Measurements from ENCODE around the gene CD7.

Gene CD7

DNA sequence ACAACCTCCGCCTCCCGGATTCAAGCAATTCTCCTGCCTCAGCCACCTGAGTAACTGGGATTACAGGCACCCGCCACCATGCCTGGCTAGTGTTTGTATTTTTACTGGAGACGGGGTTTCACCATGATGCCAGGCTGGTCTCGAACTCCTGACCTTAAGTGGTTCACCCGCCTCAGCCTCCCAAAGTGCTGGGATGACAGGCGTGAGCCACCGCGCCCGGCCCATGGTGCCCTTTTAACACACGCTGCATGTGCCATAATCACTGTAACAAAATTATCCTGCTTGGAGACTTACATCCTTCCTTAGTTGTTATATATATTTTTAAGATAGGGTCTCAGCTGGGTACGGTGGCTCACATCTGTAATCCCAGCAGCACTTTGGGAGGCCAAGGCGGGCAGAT lies 5.4 kb downstream of the CD7 start:
- POLR2A ChIA-PET, result no interaction called here

GRCh38 chr17:82310877-82311276 lies 6.5 kb downstream of the CD7 start:
- Histone ChIP-seq H3K4me1 (ENCODE audit: control insufficient read depth, insufficient read depth, low read length) (no peaks in the 10 kb centered on the region), H3K4me3 (ENCODE audit: low read depth, low read length) (no peak overlapping the region), H3K27ac (ENCODE audit: extremely low read depth, low read depth, low read length) (no peak overlapping the region), H3K36me3 (ENCODE audit: control insufficient read depth in 2 of 2, insufficient read depth in 1 of 2, low read length in 2 of 2) (no peaks in the 10 kb centered on the region), H3K9me3 (ENCODE audit: control insufficient read depth, insufficient read depth, low read depth, low read length) (no peaks in the 10 kb centered on the region)
- POLR2A ChIA-PET, result interaction anchor here (1.2 kb wide), 1 partner anchor 13 kb away, joined by 3 read pairs; no protein-coding TSS in a partner anchor
- CTCF ChIA-PET, result interaction anchor here (0.7 to 1.0 kb wide), 2 partner anchors 9 to 242 kb away, joined by 4 to 6 read pairs; no protein-coding TSS in a partner anchor
- TF ChIP-seq YY2 (tag by site-specific recombination; IDR thresholded peaks at IDR 0.05) (no peak), ZNF837 (tag by site-specific recombination; IDR thresholded peaks at IDR 0.05) (no peak), ZNF184 (tag by site-specific recombination; IDR thresholded peaks at IDR 0.05) (no peak), ZNF391 (tag by site-specific recombination; IDR thresholded peaks at IDR 0.05; ENCODE audit: borderline replicate concordance, low read depth) (no peak)

More for the DNA sequence above, 5.4 kb downstream of the CD7 start:
- H3K27ac ChIP-seq (ENCODE audit: extremely low read depth, low read depth, low read length), result no peak overlapping the region
- no peaks in the 10 kb centered on the region for H3K4me1 ChIP-seq (ENCODE audit: control insufficient read depth, insufficient read depth, low read length)
- H3K36me3 ChIP-seq (ENCODE audit: control insufficient read depth in 2 of 2, insufficient read depth in 1 of 2, low read length in 2 of 2), result no peaks in the 10 kb centered on the region
- no peak overlapping the region for H3K4me3 ChIP-seq (ENCODE audit: low read depth, low read length)
- CTCF ChIA-PET, result interaction anchor here (0.6 kb wide), 1 partner anchor 50 kb away, joined by 7 read pairs; no protein-coding TSS in a partner anchor
- H3K9me3 ChIP-seq (ENCODE audit: control insufficient read depth, insufficient read depth, low read depth, low read length), result no peaks in the 10 kb centered on the region
- TF ChIP-seq SP7 (tag by site-specific recombination; IDR thresholded peaks at IDR 0.05) (no peak), ZNF626 (tag by site-specific recombination; IDR thresholded peaks at IDR 0.05) (no peak), KLF9 (tag by site-specific recombination; IDR thresholded peaks at IDR 0.05; ENCODE audit: low read depth) (no peak), HOXC10 (CRISPR knock-in tag; IDR thresholded peaks at IDR 0.05) (no peak), ZNF324 (tag by site-specific recombination; IDR thresholded peaks at IDR 0.05) (no peak), ZNF24 (tag by site-specific recombination; IDR thresholded peaks at IDR 0.05) (no peak)

GRCh38 chr17:82309656-82310570 lies 7.5 kb downstream of the CD7 start:
- Histone ChIP-seq H3K4me3 (ENCODE audit: low read depth, low read length) (no peak overlapping the region), H3K27ac (ENCODE audit: extremely low read depth, low read depth, low read length) (no peak overlapping the region), H3K36me3 (ENCODE audit: control insufficient read depth in 2 of 2, insufficient read depth in 1 of 2, low read length in 2 of 2) (no peaks in the 10 kb centered on the region), H3K4me1 (ENCODE audit: control insufficient read depth, insufficient read depth, low read length) (no peaks in the 10 kb centered on the region), H3K9me3 (ENCODE audit: control insufficient read depth, insufficient read depth, low read depth, low read length) (no peaks in the 10 kb centered on the region)
- no peak for TF ChIP-seq ZNF626 (tag by site-specific recombination; IDR thresholded peaks at IDR 0.05)
- ChIA-PET CTCF (interaction anchor here (0.7 to 1.0 kb wide), 6 partner anchors 8 to 269 kb away, joined by 3 to 6 read pairs (median 3); no protein-coding TSS in a partner anchor), POLR2A (interaction anchor here (1.2 kb wide), 1 partner anchor 12 kb away, joined by 3 read pairs; no protein-coding TSS in a partner anchor)

- no peak overlapping the region for H3K4me3 ChIP-seq (ENCODE audit: low read depth, low read length)
- no peaks in the 10 kb centered on the region for H3K9me3 ChIP-seq (ENCODE audit: control insufficient read depth, insufficient read depth, low read depth, low read length)
- H3K36me3 ChIP-seq (ENCODE audit: control insufficient read depth in 2 of 2, insufficient read depth in 1 of 2, low read length in 2 of 2), result no peaks in the 10 kb centered on the region
- ChIA-PET CTCF (interaction anchor here (1.0 kb wide), 1 partner anchor 15 kb away, joined by 6 read pairs; no protein-coding TSS in a partner anchor), POLR2A (interaction anchor here (0.9 to 3.3 kb wide), 2 partner anchors 8 to 13 kb away, joined by 3 to 14 read pairs; no protein-coding TSS in a partner anchor)
- no peak overlapping the region for H3K27ac ChIP-seq (ENCODE audit: extremely low read depth, low read depth, low read length)
- no peaks in the 10 kb centered on the region; the same call in 1 of the 2 replicates for H3K4me1 ChIP-seq (ENCODE audit: control insufficient read depth, insufficient read depth, low read length)
- TF ChIP-seq ZNF585B (tag by site-specific recombination; IDR thresholded peaks at IDR 0.05) (no peak), SCRT2 (tag by site-specific recombination; IDR thresholded peaks at IDR 0.05) (no peak), ZBTB48 (tag by site-specific recombination; IDR thresholded peaks at IDR 0.05) (no peak), ZNF223 (tag by site-specific recombination; IDR thresholded peaks at IDR 0.05) (no peak), ZBTB10 (tag by site-specific recombination; IDR thresholded peaks at IDR 0.05) (no peak), ZNF664 (tag by site-specific recombination; IDR thresholded peaks at IDR 0.05) (no peak), KLF1 (tag by site-specific recombination; IDR thresholded peaks at IDR 0.05) (no peak), ZNF221 (tag by site-specific recombination; IDR thresholded peaks at IDR 0.05; ENCODE audit: borderline replicate concordance) (no peak), ZFHX2 (tag by site-specific recombination; conservative IDR thresholded peaks at IDR 0.05) (no peak), ZNF169 (tag by site-specific recombination; IDR thresholded peaks at IDR 0.05) (no peak), SETDB1 (IDR thresholded peaks at IDR 0.05; ENCODE audit: insufficient read length, low read length) (no peak)
- TF ChIP-seq, protein P1, sequence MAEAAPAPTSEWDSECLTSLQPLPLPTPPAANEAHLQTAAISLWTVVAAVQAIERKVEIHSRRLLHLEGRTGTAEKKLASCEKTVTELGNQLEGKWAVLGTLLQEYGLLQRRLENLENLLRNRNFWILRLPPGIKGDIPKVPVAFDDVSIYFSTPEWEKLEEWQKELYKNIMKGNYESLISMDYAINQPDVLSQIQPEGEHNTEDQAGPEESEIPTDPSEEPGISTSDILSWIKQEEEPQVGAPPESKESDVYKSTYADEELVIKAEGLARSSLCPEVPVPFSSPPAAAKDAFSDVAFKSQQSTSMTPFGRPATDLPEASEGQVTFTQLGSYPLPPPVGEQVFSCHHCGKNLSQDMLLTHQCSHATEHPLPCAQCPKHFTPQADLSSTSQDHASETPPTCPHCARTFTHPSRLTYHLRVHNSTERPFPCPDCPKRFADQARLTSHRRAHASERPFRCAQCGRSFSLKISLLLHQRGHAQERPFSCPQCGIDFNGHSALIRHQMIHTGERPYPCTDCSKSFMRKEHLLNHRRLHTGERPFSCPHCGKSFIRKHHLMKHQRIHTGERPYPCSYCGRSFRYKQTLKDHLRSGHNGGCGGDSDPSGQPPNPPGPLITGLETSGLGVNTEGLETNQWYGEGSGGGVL (tag by site-specific recombination; IDR thresholded peaks at IDR 0.05), result no peak
These were observed 11.6 kb downstream of the CD7 start for GRCh38 chr17:82305727-82306300.

All from HEK293 (cell line).